ENCODE data around the gene MFAP3. TPM values are rescaled to one million over a fixed set of nuclear protein-coding genes. Genes with fewer than 3 reads are reported as not detected.

MFAP3 gene
- total and polyA plus RNA-seq, 2 of the 13 experiments (the other 11 are each of a cell fraction or from before 2014, with no cell fraction given) = 12.1 to 28.3 TPM

- peak; percentile 97 for TF ChIP-seq STAG1 (CRISPR knock-in tag; IDR thresholded peaks at IDR 0.05)
- TF ChIP-seq KLF12 (CRISPR knock-in tag; IDR thresholded peaks at IDR 0.05; ENCODE audit: borderline replicate concordance) = no peak
- TF ChIP-seq SMC3 (IDR thresholded peaks at IDR 0.05; ENCODE audit: low read length) = peak; percentile 84
- no peak for TF ChIP-seq ZNF773 (CRISPR knock-in tag; IDR thresholded peaks at IDR 0.05; ENCODE audit: borderline replicate concordance)
- TF ChIP-seq PATZ1 (CRISPR knock-in tag; IDR thresholded peaks at IDR 0.05) = 0 out of 2 replicates have a peak, but pooled peaks have one; percentile 12
- TF ChIP-seq, protein P1, sequence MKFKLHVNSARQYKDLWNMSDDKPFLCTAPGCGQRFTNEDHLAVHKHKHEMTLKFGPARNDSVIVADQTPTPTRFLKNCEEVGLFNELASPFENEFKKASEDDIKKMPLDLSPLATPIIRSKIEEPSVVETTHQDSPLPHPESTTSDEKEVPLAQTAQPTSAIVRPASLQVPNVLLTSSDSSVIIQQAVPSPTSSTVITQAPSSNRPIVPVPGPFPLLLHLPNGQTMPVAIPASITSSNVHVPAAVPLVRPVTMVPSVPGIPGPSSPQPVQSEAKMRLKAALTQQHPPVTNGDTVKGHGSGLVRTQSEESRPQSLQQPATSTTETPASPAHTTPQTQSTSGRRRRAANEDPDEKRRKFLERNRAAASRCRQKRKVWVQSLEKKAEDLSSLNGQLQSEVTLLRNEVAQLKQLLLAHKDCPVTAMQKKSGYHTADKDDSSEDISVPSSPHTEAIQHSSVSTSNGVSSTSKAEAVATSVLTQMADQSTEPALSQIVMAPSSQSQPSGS (CRISPR knock-in tag; IDR thresholded peaks at IDR 0.05) = no peak
- TF ChIP-seq ZNF550 (CRISPR knock-in tag; IDR thresholded peaks at IDR 0.05; ENCODE audit: borderline replicate concordance) = no peak
- no peak for TF ChIP-seq ELK4 (CRISPR knock-in tag; IDR thresholded peaks at IDR 0.05; ENCODE audit: borderline replicate concordance)
- TF ChIP-seq NRL (CRISPR knock-in tag; IDR thresholded peaks at IDR 0.05; ENCODE audit: borderline replicate concordance) = no peak
These were observed 33.8 kb downstream of the MFAP3 start (continued) for GRCh38 chr5:154072414-154073171.
